ENCODE data around the gene PIK3R1.
A peak's percentile ranks its signal among the peaks of the same experiment; 100 is the strongest.

PIK3R1 gene

DNA sequence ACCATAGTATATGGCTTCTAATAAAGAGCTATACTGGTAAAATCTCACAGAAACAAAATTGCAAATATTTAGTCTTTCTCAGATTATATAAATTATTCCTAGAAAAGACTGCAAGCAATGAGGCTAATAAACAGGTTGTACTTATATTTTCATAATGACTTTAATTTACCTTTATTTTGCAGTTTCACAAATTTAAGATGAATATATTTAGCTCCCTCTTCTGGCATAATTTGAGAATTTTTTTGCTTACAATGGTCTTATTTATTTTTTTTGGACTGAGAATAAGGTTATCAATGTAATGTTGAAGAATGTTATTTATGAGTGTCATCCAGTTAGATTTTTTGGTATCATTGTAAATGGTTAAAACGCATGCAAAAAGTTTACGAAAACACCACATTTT, 56.7 kb downstream of the PIK3R1 start:
- DNase-seq, result peak; percentile 33

DNA sequence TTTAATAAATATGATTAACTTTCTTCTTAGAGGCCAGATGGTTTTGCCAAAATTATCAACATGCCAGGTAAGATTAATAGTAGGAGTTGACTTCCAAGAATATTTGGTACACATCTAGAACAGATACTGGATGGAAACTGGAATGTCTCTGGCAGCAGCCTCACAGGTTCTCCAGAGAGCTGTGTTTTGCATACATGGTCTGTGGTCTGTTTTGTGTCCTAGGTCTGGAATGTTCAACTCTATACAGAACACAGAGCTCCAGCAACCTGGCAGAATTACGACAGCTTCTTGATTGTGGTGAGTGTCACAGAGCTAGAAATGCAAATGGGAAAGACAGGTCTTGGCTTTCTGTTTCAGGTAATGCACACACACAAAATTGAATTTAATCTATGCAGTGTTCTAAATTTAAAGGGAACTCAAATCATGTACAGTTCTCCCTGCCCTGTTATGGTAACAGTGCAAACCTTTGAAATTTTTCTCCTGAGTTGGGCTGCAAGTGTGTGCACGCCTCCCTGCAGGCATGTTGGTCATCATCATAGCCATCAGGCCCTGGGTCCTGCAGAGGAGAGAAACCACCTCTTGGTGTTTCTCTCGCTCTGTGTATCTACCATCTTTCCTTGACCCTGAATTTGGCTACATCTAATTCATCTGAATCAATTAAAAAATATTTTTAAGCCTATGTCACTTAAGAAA, 58.3 kb downstream of the PIK3R1 start:
- no peak for DNase-seq

DNA sequence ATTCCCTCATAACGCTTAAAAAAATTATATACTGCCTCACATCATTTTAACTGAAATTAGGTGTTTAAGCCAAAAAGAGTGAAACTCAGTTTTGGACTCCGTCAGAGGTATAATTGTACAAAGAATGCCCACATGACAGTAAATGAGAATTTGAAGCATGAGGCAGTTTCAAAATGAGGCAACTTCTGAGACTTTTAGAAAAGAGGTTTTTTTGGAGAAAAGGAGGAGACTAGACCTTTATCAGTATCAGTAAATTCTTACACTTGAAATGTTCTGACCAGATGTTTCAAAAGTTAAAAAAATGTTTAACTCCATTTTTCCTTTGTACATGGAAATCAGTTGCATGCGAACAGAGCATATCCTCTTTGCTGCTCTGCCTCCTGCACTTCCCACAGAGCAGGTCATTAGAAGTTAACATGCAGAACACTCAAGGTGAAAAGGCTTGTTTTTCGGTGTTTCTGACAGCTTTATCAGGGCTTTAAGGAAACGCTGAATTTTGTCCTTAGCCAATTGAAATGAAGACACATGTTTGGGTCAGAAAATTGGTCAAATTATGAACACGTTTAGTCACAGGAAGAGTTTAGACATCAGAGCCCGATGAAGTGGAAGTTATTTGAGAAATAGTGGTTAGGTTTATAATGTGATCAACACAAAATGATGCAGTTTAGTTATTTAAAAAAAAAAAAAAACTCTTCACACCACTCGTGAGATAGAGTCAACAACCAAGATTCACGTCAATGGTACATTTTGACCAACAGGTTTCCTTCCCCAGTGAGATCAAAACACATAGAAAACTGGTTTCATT, 59.5 kb downstream of the PIK3R1 start:
- DNase-seq, result no peak

DNA sequence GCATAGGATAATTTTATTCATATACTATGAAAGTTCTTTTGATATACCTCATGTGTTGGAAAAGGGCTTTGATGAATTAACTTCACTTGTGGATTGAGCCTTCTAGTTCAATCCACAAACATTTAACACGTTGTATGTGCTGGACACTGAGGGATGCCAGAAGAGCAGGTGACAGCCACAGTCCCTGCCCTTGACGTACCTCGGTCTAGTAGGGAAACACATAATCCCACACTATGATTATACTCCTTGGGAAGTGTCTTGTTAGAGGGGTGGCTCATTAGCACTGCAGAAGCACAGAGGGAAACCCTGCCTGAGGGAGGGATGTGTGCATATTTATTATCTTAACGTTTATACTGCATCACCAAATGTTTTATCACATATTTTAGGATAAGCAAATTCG, 61.2 kb downstream of the PIK3R1 start:
- no peak for DNase-seq

DNA sequence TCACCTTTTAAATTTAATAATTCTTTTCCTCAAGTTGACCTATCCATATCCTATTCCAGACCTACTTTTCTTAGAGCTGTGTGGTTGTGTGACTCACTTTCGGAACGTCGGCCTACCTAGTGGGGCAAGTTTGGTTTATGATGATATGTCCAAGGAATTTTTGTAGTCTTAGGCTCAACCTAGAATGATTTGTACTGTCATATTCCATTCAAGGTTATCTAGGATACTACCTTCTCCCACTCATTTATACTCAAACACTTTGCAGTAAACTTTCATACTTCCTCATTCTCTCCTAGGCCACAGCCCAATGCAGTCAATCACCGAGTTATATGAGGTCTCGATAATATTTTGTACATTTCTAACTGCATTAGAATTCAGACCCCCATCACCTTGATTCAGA, 61.9 kb downstream of the PIK3R1 start:
- DNase-seq, result no peak

DNA sequence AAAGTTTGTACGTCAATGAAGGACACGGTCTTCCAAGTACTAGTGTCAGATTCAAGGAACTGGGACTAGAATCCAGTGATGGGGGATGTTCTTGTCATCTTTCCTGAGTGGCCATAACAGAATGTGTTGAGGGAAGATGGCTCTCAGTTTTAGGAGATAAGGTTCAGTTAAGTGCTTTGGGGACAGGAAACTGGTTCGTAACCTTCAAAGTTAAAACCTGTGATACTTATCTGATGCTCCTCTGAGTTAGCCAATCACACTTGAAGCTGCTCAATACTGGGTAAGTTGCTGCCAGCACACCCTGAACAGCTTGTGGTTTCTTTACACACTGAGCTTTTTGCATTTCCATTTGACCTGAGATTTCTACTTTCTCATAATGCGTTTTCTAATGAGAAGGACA, 64.4 kb downstream of the PIK3R1 start:
- no peak for DNase-seq

DNA sequence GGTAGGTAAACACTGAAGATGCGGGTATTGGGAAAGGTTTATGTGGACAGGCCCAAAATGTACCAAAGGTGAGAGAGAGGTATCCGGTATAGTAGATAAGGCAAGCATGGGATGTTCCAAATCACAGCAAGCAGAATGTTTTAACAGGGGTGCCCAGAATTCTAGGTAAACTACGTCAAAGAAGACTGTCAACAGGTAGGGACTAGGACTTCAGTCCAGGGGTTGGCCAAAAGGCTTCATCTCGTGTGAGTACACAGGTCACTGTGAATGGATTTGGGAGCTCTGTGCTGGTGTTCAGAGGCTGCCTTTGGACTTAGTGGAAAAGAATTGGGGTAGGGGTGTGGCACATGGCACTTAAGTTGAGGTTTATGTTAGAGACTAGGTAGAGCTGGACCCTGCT, 66.4 kb downstream of the PIK3R1 start:
- no peak for DNase-seq

DNA sequence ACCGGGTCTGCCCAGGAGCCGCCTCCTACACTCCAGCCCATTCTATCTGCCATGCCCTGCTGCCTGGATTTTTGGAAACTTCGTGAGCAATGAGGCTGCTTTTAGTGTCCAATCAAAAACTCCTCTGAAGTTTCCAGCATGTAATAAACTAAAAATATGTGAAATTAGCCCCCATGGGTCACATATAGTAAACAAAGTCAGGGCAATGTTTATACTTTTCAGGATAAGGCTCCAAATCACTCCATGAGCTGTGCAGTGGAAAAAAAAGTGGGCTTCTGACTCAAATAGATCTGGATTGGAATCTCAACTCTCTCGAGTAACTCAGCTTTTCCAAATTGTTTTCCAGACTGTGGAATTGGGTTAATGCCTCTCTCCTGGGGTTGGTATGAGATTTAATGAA, 68.2 kb downstream of the PIK3R1 start:
- no peak for DNase-seq

DNA sequence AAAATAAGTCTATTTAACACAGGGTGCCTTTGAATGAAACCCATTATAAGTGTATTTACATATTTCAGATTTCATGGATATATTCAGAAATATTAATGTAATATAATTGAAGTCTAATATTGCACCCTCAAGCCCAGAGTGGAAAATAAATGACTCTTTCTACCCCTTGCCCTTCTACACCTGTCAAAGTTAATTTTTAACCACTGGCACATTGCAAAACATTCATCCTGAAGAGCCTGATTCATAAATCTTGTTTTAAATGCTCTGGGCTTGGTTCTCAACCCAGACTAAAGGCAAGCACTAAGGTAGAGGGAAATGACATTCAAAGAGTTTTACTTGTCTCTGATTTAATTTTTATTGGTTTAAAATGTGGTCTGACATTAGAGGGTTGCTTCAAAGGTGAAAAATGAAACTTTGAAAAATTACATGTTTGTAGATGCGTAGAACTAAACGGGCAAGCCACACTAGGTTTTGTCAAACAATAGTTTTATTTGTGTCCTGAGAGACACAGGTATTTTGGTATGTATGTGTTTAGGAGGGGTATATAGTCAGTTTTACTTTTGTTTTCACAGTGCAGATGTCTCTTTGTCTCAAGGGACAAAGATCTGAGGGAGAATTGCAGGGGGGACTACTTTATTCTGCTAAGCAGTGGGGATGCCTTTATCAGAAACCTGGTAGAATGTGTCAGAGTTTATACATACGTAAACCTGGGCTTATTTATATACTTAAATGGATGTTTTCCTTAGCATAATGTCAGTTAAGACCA, 69.7 kb downstream of the PIK3R1 start:
- DNase-seq, result no peak

DNA sequence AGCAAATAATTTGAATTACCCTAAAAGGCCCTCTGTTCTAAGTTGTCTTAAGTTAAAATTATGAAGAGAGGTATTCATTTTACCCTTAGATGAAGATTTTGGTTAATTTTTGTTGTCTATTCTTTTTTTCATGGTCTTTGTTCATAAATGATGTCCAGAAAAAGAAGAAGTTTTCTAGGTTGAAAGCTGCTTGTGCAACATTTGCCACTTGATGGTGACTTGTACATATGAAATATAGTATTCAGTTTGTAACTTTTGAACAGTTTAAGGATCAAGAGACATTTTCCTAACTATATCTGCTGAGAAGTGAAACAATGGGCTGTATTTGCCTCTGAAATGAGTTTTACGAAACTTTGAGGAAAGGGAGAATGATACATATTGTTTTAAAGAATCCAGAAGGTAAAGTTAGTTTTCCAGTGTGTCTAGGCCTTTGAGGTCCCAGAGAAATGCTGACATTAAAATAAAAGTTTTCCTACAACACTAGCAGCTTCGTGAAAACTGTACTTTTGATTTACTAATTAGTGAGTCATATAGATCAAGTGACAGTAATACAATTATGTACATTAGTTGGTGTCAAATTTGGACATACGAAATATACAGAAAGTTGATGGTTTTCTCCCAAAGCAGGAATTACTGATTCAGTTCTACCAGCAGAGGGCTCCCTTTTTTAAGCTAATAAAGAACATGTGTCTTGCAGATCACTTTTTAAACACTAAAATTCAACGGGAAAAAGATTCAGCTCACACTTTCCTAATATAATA, 70.5 kb downstream of the PIK3R1 start:
- DNase-seq, result peak; percentile 73

DNA sequence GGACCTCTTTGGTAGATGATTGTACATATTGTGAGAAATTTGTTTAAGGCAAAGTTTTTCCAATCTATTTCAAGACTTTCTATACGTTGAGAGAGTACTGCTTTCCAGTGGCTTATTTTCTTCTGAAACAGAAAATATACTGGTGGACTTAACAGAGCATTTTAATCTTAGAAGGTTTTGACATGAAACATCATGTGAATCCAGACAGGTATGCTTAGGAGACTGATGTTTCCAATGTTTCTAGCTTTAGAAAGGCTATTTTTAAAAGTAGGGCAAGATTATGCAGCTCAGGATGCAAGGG, 71.0 kb downstream of the PIK3R1 start:
- no peak for DNase-seq

DNA sequence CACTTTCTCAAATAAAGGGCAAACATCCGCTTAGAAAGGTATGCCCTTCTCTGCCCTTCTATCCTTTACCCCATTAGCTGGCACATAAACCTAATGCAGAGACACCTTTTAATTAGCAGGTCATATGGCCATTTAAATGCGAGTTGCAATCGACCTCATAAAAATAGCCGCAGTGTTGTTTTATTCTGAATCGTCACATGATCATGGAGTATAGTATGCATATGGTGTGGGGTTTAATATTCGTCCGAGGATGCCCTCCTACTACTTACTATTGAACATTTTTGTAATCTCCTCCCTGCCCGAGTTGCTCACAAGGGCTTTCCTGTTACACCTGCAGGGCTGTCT, 72.0 kb downstream of the PIK3R1 start:
- no peak for DNase-seq

DNA sequence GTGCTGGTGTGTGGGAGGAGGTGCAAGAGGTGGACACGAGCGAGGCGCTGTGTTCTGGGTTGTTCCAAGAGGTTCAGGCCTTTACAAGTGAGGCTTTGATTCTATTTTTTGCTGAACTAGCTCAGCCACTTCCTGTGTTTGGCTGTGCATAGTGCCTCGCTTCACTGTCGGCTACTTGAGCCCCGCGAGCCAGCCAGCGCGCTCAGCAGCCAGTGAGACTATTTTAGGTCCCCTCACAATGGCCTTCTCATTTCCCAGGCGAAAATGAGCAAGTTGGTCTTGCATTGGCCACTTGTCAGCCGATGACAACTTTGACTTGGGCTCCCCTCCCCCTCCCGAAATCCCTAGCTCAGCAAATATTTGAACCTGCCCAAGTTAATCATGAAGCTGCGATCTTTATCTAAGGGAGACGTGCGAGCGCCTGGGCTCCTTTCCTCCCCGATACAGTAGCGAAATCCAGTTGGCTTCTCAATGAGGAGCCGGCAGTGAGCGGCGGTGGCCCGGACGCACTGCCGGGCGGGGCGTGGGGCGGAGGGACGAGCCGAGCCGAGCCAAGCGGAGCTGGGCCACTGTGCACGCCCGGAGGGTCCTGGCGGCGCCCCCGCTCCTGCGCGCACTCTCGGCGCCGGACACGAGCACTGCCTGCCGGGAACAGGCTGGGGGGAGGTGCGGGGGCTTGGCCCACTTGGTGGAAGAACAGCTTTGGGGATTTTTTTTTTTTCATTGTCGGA, 72.6 kb downstream of the PIK3R1 start:
- peak; percentile 22 for DNase-seq

DNA sequence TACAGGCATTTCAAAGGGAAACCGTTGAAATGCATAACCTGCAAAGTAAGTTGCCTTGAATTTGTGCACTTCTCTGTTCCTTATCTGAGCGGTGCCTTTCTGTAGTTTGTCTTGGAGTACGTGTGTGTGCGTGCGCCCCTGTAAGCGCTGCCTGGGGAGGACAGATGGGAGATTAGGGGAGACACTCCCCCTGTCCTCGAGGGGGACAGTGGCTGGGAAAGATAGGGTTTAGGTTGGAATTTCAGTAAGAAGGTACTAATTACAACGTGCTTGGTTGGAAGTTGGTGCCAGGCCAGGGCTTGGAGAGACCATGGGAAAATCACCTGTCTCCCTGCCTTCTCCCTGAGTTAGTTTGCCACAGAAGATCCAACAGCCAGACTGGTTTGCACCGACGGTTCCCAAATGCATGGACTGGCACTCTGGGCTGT, 73.2 kb downstream of the PIK3R1 start:
- no peak for DNase-seq

DNA sequence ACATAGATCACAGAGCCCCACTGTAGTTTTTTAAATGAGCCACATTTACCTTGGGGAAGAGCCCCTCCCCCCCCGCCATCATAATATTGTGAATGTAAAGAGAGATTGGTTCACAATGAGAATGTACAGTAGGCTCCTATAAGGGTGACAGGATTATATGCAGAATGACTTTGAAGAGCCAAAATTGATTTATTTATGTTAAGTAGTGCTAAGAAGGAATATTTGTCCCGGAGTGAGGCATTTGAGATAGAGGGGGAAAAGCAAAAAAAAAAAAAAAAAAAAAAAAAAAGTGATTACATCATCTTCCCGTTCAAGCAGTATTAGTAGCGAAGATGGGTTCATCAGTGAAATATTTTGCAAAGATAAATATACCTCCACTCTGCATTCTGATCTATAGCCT, 73.9 kb downstream of the PIK3R1 start:
- no peak for DNase-seq

DNA sequence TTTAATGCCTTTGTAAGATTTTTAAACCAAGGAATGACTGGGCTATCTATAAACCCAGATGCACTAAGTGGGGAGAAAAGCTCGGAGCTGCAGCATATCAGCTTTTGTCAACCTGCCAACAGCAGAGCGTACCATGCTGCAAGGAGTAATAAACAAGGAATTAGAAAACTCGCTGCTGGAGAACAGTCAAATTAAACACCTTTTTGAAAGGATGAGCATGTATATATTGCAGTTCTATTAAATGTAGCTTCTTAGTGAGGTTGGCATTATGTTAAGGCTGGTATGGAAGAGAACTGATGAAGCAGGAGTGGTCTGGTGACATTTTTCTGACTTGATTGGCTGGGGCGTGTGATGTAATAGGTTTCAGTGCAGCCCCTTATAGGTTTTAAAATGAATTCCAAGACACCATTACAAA, 74.7 kb downstream of the PIK3R1 start:
- DNase-seq, result no peak

DNA sequence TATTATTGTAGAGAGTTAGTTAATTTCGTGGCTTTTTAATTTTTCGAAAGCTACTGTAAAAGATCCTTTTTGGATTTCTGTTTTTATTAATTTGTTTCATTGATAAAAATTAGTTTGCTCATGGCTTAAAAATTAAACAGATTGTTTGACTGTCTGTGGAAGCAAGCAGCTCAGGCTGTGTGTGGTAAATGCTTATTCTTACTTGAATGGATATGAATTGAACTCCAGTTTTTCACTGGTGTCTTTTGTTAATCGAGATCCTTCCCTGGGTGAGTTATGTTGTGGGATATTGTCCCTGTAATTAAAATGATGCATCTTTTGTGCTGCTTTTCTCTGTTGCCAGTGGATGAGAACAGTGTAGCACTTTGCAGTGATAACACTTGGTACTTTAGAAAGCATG, 75.3 kb downstream of the PIK3R1 start:
- no peak for DNase-seq

DNA sequence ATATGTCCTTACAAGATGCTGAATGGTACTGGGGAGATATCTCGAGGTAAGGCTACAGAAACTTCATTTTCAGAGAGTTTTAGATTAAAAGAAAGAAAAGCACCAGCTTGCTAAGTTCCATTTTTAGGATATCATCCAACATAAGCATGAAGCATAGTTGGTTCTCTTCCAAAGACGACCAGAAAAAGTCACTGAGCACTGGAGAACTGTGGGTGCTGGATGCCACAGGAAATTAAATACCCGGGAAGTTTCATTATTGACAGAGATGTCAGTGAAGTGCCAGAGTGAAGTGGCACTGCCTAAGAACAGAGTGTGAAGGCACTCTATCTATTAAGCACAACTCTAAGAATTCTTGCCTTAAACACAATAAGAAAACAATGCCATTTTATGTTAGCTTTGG, 76.8 kb downstream of the PIK3R1 start:
- DNase-seq, result no peak

DNA sequence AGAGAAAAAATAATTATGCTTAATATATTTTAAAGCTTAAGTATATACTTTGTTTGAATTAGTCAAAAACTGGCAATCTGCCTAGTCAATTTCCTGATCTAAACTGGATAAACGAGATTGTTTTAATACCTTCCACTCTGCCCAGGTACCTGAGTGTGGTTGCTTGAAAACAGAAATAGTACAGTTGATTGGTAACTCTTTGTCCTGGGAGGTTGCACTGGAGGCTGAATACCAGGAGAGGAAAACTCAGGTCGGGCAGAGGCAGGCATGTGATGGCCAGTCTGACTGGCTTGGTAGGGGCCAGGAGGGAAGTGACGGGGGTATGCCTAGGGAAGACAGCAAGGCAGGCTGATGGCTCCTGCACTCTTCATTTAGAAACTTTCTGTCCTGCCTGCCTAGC, 80.2 kb downstream of the PIK3R1 start:
- no peak for DNase-seq

DNA sequence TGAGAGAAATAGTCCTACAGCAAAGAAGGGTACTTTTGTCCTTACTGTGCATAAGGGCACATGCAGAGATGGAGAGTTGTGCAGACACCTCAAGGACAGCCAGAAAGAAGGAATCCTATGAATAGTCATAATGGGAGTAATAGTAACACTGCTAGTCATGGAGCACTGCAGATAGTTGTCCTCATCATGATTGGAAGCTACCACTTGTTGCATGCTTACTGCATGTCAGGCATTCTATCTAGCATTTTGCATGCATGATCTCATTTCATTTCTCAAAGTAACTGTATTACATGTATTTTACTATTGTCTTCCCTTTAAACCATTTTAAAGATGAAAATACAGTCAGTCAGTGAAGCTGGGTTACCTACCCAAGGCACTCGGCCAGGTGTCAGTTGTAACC, 81.3 kb downstream of the PIK3R1 start:
- no peak for DNase-seq

DNA sequence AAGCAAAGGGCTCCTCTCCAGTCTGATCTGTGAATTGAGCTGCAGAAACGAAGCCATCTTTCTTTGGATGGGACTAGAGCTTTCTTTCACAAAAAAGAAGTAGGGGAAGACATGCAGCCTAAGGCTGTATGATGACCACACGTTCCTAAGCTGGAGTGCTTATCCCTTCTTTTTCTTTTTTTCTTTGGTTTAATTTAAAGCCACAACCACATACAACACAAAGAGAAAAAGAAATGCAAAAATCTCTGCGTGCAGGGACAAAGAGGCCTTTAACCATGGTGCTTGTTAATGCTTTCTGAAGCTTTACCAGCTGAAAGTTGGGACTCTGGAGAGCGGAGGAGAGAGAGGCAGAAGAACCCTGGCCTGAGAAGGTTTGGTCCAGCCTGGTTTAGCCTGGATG, 82.1 kb downstream of the PIK3R1 start:
- DNase-seq, result no peak

DNA sequence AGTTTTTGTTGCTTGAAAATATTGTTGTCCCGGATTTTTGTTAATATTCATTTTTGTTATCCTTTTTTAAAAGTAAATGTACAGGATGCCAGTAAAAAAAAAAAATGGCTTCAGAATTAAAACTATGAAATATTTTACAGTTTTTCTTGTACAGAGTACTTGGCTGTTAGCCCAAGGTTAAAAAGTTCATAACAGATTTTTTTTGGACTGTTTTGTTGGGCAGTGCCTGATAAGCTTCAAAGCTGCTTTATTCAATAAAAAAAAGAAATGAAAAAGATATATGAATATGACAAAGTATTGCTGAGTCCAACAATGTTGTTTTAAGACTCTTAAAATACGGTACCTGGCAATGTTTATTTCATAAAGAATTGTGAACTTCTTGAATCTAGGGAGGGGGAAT, 82.9 kb downstream of the PIK3R1 start:
- no peak for DNase-seq

DNA sequence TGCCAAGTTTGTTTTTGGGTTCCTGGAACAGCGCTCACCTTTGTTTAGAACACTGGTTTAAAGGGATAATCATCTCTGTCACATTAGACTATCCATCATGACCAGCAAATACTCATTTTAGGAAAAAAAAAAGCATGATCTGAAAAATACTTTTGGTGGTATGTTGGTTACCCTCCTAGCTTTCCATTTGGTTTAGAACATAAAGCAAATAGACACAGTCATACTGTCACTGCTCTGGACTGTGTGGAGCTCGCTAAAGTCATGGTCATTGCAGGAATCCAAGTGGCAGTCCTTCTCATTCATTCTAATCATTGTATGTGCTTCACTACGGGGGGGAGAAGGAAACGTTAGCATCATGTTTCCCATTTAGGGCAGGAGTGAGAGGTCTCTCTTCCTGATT, 83.5 kb downstream of the PIK3R1 start:
- DNase-seq, result no peak

Measured in inflammatory macrophage treated with lipopolysaccharide for 4 hours (primary cell).